ENCODE results near the gene NEK11. TPM values are rescaled to one million over a fixed set of nuclear protein-coding genes. Genes with fewer than 3 reads are reported as not detected.
A peak's percentile ranks its signal among the peaks of the same experiment; 100 is the strongest.

NEK11 gene
- total and polyA plus RNA-seq, 4 donors, result 4.0 to 36.3 (median 9.8) TPM

GRCh38 chr3:131033480-131034080, 6.9 kb downstream of the NEK11 start:
- DNase-seq (peak in 2 of 3 donors; percentile 63 to 68), ATAC-seq (ENCODE audit: insufficient read depth, low FRiP score) (no peak)
- TF ChIP-seq CTCF (IDR thresholded peaks at IDR 0.05; ENCODE audit: control extremely low read depth, extremely low read depth), result peak; percentile 60
- Histone ChIP-seq H3K27me3 (ENCODE audit: control insufficient read depth in 3 of 3, insufficient read depth in 3 of 3, low read length in 2 of 3) (no peaks in the 10 kb centered on the region), H3K9me3 (ENCODE audit: control insufficient read depth in 4 of 4, insufficient read depth in 3 of 4, low read length in 3 of 4) (no peaks in the 10 kb centered on the region), H3K4me1 (ENCODE audit: control insufficient read depth in 5 of 5, insufficient read depth in 5 of 5, low read length in 5 of 5) (no peaks in the 10 kb centered on the region), H3K36me3 (ENCODE audit: control insufficient read depth in 4 of 4, insufficient read depth in 4 of 4, low read length in 4 of 4) (peaks cover 0 to 2% (median 0%) of the 10 kb centered on the region in 4 donors), H3K27ac (ENCODE audit: low read depth in 1 of 2, low read length in 1 of 2) (no peak overlapping the region), H3K4me3 (no peak overlapping the region), H3K9ac (ENCODE audit: insufficient read depth in 1 of 2, low read length in 2 of 2) (no peak overlapping the region)
- 7% methylated on average over 1 of the region's 1 CpG for WGBS, 2 donors

GRCh38 chr3:131036200-131036816, 9.6 kb downstream of the NEK11 start:
- WGBS, 2 donors, result 31 to 84% methylated on average over 1 of the region's 1 CpG

GRCh38 chr3:131036986-131037385, 10.3 kb downstream of the NEK11 start:
- no peak for TF ChIP-seq CTCF (IDR thresholded peaks at IDR 0.05; ENCODE audit: control extremely low read depth, extremely low read depth)
- Histone ChIP-seq H3K9ac (ENCODE audit: insufficient read depth in 1 of 2, low read length in 2 of 2) (no peak overlapping the region), H3K4me1 (ENCODE audit: control insufficient read depth in 5 of 5, insufficient read depth in 5 of 5, low read length in 5 of 5) (no peaks in the 10 kb centered on the region), H3K27me3 (ENCODE audit: control insufficient read depth in 3 of 3, insufficient read depth in 3 of 3, low read length in 2 of 3) (no peaks in the 10 kb centered on the region), H3K4me3 (no peak overlapping the region), H3K36me3 (ENCODE audit: control insufficient read depth in 4 of 4, insufficient read depth in 4 of 4, low read length in 4 of 4) (peaks cover 0 to 2% (median 0%) of the 10 kb centered on the region in 4 donors), H3K27ac (ENCODE audit: low read depth in 1 of 2, low read length in 1 of 2) (no peak overlapping the region), H3K9me3 (ENCODE audit: control insufficient read depth in 4 of 4, insufficient read depth in 3 of 4, low read length in 3 of 4) (peaks cover 0 to 2% (median 0%) of the 10 kb centered on the region in 4 donors)
- WGBS, 2 donors, result 92 to 94% methylated on average over 5 of the region's 5 CpGs
- no peak for DNase-seq
- no peak for ATAC-seq (ENCODE audit: insufficient read depth, low FRiP score)

More at GRCh38 chr3:131036200-131036816, 9.6 kb downstream of the NEK11 start:
- no peaks in the 10 kb centered on the region for H3K9me3 ChIP-seq (ENCODE audit: control insufficient read depth in 4 of 4, insufficient read depth in 3 of 4, low read length in 3 of 4)
- no peak overlapping the region for H3K9ac ChIP-seq (ENCODE audit: insufficient read depth in 1 of 2, low read length in 2 of 2)
- H3K36me3 ChIP-seq (ENCODE audit: control insufficient read depth in 4 of 4, insufficient read depth in 4 of 4, low read length in 4 of 4), result peaks cover 0 to 2% (median 0%) of the 10 kb centered on the region in 4 donors
- H3K27me3 ChIP-seq (ENCODE audit: control insufficient read depth in 3 of 3, insufficient read depth in 3 of 3, low read length in 2 of 3), result no peaks in the 10 kb centered on the region
- no peaks in the 10 kb centered on the region for H3K4me1 ChIP-seq (ENCODE audit: control insufficient read depth in 5 of 5, insufficient read depth in 5 of 5, low read length in 5 of 5)
- H3K27ac ChIP-seq (ENCODE audit: low read depth in 1 of 2, low read length in 1 of 2), result no peak overlapping the region
- no peak overlapping the region for H3K4me3 ChIP-seq
- TF ChIP-seq CTCF (IDR thresholded peaks at IDR 0.05; ENCODE audit: control extremely low read depth, extremely low read depth), result no peak
- ATAC-seq (ENCODE audit: insufficient read depth, low FRiP score), result peak; percentile 27
- no peak for DNase-seq

All from lung (tissue), 12 donors.